HG03565 (cell line): Measurements from ENCODE around the gene TENM3.

Experiments
- ATAC-seq: cut with Tn5 transposase; IDR thresholded peaks from one replicate; pipeline ENCODE4 v1.9.1; 2021; ENCODE audit warnings: mild to moderate bottlenecking, moderate library complexity; ENCODE audit not compliant: unreplicated experiment

TENM3 gene

GRCh38 chr4:182756161-182756690 is 513.0 kb downstream of the TENM3 start:
- ATAC-seq = no peak

DNA sequence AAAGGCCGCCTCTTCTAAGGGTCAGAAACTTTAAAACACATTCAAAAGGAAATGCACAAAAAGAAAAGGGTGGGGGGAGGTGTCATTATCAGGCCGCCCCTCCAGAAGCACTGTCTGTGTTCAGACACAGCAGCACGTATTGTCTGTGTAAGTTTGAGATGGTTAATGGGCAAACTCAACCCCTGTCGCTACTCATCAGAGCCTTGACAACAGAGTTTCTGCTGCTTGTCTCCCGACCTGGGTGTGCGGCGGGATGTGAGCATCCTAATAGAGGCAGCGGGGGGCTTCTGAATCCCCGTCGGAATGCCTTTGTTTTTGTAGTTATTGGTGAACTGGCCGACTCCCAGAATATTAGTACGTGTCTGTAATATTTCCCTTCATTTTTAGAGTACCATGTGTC is 515.1 kb downstream of the TENM3 start:
- no peak for ATAC-seq

GRCh38 chr4:182760551-182761043 is 517.4 kb downstream of the TENM3 start:
- ATAC-seq = no peak

DNA sequence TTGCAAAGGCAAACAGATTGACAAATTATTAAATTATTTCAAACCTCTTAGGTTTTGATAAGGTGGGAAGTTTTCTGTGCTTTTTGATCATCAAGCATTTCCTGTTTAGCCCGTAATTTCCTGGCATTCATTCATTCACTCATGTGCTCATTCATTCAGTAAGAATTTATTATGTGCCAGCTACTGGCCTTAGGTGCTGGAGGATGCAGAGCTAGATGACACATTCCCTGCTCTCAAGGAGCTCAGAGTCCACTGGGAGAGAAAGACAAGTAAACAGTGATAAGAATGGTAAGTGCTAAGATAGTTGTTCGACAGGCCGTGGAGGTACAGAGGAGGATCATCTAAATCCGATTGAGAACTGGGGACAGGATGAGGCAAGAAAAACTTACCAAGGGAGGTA is 520.9 kb downstream of the TENM3 start:
- ATAC-seq = no peak

GRCh38 chr4:182764642-182765041 is 521.4 kb downstream of the TENM3 start:
- ATAC-seq = no peak

DNA sequence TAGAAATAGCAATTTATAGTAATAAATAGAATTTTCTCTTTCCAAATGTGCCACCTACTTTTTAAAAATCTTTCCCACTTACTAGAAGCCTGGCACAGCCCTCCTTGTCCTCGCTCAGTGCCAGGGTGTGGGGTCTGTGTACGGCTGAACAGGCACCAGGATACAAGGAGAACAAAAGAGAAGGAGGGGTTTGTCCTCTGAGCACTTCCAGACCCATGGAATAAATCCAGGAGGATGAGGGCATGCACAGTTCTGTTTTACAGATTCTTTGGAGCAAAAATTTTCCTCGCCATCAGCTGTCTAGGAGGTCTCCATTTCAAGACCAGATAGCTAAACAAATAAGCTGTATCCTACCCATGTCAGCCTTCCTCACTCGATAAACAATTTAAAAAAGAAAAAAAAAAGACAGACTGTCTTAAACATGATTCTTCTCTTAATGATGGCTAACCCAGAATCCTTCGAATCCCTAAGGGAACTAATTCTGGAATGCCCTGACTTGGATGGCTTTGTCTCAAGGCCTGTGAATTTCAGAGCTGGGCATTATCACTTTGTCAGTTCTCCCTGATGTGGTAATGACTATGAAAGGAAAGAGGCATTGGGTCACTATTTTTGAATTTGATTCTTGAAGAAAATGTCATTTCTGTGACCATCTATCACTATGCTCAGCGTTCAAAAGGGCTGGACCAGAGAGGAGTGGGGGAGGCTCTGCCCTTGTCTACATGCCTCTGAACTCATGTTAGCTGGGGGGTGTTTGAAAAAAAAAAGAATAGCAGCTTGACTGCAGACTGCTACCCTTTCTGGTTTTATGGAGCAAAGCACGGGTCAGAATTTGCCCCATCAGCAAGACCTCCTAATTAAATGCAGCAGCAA is 523.0 kb downstream of the TENM3 start:
- no peak for ATAC-seq

- ATAC-seq = no peak
These were observed 523.7 kb downstream of the TENM3 start for GRCh38 chr4:182766857-182767250.

- no peak for ATAC-seq
These were observed 525.6 kb downstream of the TENM3 start for GRCh38 chr4:182768838-182769237.

GRCh38 chr4:182770259-182770995 is 527.2 kb downstream of the TENM3 start:
- no peak for ATAC-seq

- ATAC-seq = no peak
These were observed 527.9 kb downstream of the TENM3 start for GRCh38 chr4:182770996-182771514.

GRCh38 chr4:182775075-182775474 is 531.9 kb downstream of the TENM3 start:
- no peak for ATAC-seq

DNA sequence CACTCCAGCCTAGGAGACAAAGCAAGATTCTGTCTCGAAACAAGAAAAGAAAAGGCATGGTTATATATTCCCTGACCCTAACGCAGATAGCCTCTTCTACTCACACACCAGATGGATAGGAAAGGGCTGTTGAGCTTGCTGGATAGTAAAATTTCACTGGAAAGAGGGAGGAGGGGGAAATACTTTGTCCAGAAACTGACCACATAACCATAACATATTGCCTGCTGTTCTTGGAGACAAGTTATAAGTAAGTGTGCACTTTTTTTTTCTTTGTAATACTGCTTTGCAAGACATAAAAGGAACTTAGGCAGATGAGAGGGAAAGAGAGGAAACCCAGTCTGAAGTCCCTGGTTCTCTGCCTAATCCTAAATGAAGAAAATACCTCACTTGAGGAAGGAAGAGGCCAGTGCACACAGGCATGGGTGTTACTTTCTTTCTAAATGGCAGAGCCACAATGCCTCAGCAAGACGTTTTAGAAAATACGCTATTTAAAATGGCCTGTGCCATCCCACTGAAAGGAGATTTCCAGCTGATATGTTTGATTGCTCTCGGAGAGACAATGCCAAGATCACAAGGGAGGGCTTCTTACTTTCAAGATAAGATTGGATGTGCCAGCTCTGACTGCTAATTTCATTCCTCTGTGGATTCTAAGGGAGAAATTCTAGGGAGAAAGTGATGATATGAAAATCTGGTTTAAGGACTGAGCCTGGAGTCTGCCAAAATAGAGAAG is 533.3 kb downstream of the TENM3 start:
- ATAC-seq = no peak

- ATAC-seq = no peak
These were observed 535.2 kb downstream of the TENM3 start for GRCh38 chr4:182778222-182778982.

- no peak for ATAC-seq
These were observed 543.8 kb downstream of the TENM3 start for GRCh38 chr4:182786991-182787390.

GRCh38 chr4:182788201-182788600 is 545.0 kb downstream of the TENM3 start:
- no peak for ATAC-seq

GRCh38 chr4:182789529-182789928 is 546.3 kb downstream of the TENM3 start:
- ATAC-seq = no peak

GRCh38 chr4:182795446-182796238 is 552.4 kb downstream of the TENM3 start:
- no peak for ATAC-seq

DNA sequence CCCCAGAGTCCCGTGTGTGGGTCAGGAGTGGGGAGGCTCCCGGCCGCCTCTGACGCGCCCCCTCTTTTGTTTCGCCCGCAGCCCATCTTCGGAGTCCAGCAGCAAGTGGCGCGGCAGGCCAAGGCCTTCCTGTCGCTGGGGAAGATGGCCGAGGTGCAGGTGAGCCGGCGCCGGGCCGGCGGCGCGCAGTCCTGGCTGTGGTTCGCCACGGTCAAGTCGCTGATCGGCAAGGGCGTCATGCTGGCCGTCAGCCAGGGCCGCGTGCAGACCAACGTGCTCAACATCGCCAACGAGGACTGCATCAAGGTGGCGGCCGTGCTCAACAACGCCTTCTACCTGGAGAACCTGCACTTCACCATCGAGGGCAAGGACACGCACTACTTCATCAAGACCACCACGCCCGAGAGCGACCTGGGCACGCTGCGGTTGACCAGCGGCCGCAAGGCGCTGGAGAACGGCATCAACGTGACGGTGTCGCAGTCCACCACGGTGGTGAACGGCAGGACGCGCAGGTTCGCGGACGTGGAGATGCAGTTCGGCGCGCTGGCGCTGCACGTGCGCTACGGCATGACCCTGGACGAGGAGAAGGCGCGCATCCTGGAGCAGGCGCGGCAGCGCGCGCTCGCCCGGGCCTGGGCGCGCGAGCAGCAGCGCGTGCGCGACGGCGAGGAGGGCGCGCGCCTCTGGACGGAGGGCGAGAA is 556.5 kb downstream of the TENM3 start:
- no peak for ATAC-seq

DNA sequence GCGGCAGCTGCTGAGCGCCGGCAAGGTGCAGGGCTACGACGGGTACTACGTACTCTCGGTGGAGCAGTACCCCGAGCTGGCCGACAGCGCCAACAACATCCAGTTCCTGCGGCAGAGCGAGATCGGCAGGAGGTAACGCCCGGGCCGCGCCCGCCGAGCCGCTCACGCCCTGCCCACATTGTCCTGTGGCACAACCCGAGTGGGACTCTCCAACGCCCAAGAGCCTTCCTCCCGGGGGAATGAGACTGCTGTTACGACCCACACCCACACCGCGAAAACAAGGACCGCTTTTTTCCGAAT is 557.0 kb downstream of the TENM3 start:
- ATAC-seq = no peak
